ENCODE data around the gene KLF7.
"Not testable (repeated sequence)": the region's sequence is repeated elsewhere in the genome, so short reads cannot be mapped to it uniquely, and the experiment has no call there.

Gene KLF7

GRCh38 chr2:207038299-207038698 lies 127.4 kb downstream of the KLF7 start:
- intact Hi-C loops (cut with DNase I; ENCODE audit: low total_unique reads) = no loop called here
- H3K27me3 ChIP-seq = no peaks in the 10 kb centered on the region
- no peak for TF ChIP-seq CTCF (IDR thresholded peaks at IDR 0.05)
- no peak overlapping the region for H3K27ac ChIP-seq
- no peak for DNase-seq
- H3K9me3 ChIP-seq = no peaks in the 10 kb centered on the region
- H3K4me3 ChIP-seq = no peak overlapping the region
- H3K4me1 ChIP-seq = peaks cover 0 to 22% (median 17%) of the 10 kb centered on the region in 4 donors
- H3K36me3 ChIP-seq = no peaks in the 10 kb centered on the region

GRCh38 chr2:207037896-207038295 lies 127.9 kb downstream of the KLF7 start:
- Histone ChIP-seq H3K27me3 (no peaks in the 10 kb centered on the region), H3K36me3 (no peaks in the 10 kb centered on the region), H3K9me3 (no peaks in the 10 kb centered on the region), H3K27ac (no peak overlapping the region), H3K4me1 (peaks cover 0 to 19% (median 14%) of the 10 kb centered on the region in 4 donors), H3K4me3 (no peak overlapping the region)
- intact Hi-C loops (cut with DNase I; ENCODE audit: low total_unique reads) = no loop called here
- no peak for DNase-seq
- TF ChIP-seq CTCF (IDR thresholded peaks at IDR 0.05) = no peak

GRCh38 chr2:207037023-207037422 lies 128.7 kb downstream of the KLF7 start:
- intact Hi-C loops (cut with DNase I; ENCODE audit: low total_unique reads); H3K27ac ChIP-seq; H3K36me3 ChIP-seq; H3K9me3 ChIP-seq; DNase-seq; H3K27me3 ChIP-seq; H3K4me3 ChIP-seq: not testable (repeated sequence)
- H3K4me1 ChIP-seq = peaks cover 0 to 13% (median 10%) of the 10 kb centered on the region in 4 donors

GRCh38 chr2:207035875-207036274 lies 129.9 kb downstream of the KLF7 start:
- Histone ChIP-seq H3K4me1 (peaks cover 0 to 4% (median 1%) of the 10 kb centered on the region in 4 donors), H3K27me3 (no peaks in the 10 kb centered on the region), H3K9me3 (no peaks in the 10 kb centered on the region), H3K4me3 (no peak overlapping the region), H3K27ac (no peak overlapping the region), H3K36me3 (no peaks in the 10 kb centered on the region)
- intact Hi-C loops (cut with DNase I; ENCODE audit: low total_unique reads) = no loop called here
- DNase-seq = no peak
- no peak for TF ChIP-seq CTCF (IDR thresholded peaks at IDR 0.05)

- Histone ChIP-seq H3K36me3 (no peaks in the 10 kb centered on the region), H3K27me3 (no peaks in the 10 kb centered on the region), H3K9me3 (no peaks in the 10 kb centered on the region), H3K4me1 (no peaks in the 10 kb centered on the region), H3K4me3 (no peak overlapping the region), H3K27ac (no peak overlapping the region)
- no peak for DNase-seq
- TF ChIP-seq CTCF (IDR thresholded peaks at IDR 0.05) = no peak
- intact Hi-C loops (cut with DNase I; ENCODE audit: low total_unique reads) = no loop called here
These were observed 133.3 kb downstream of the KLF7 start for GRCh38 chr2:207032490-207032889.
